DND-41 (cell line): ENCODE results near the gene EP400.
"Not testable (repeated sequence)": the region's sequence is repeated elsewhere in the genome, so short reads cannot be mapped to it uniquely, and the experiment has no call there.

ENCODE experiments used
- ATAC-seq: fragments of 200-7000 bp; cut with Tn5 transposase; 3 replicates; pipeline ENCODE4 v1.9.1; 2021; ENCODE audit warnings: low read depth; ENCODE audit not compliant: insufficient read depth
- DNase-seq: peaks from one replicate; pipeline ENCODE4 v3.0.0-alpha.2; 2020
- H2AFZ ChIP-seq: 2 replicates; pipeline ENCODE4 v1.6.0; 2012; ENCODE audit warnings: low read depth, low read length
- H3K27ac ChIP-seq: 2 replicates; pipeline ENCODE4 v1.5.1; 2012; ENCODE audit warnings: low read length, inconsistent platforms
- H3K27me3 ChIP-seq: fragments of 200-600 bp; sonication (generic); 2 replicates; pipeline ENCODE4 v1.6.0; 2012; ENCODE audit warnings: low read length, mild to moderate bottlenecking, inconsistent platforms; ENCODE audit not compliant: insufficient read depth, poor library complexity
- H3K36me3 ChIP-seq: 2 replicates; pipeline ENCODE4 v1.5.1; 2012; ENCODE audit warnings: low read length, inconsistent platforms; ENCODE audit not compliant: insufficient read depth
- H3K4me1 ChIP-seq: 2 replicates; pipeline ENCODE4 v1.5.1; 2012; ENCODE audit warnings: mild to moderate bottlenecking, low read length; ENCODE audit not compliant: insufficient read depth
- H3K4me2 ChIP-seq: 2 replicates; pipeline ENCODE4 v1.6.0; 2012; ENCODE audit warnings: mild to moderate bottlenecking, moderate library complexity, low read length, inconsistent platforms; ENCODE audit not compliant: insufficient read depth
- H3K4me3 ChIP-seq, 2 experiments: fragments of 200-600 bp in 1 of 2; shearing (Covaris generic) in 1 of 2; 2 replicates each; pipeline ENCODE4 v1.5.1; 2012 to 2016; ENCODE audit warnings: inconsistent platforms in 2 of 2, low read length in 2 of 2, mild to moderate bottlenecking in 2 of 2, low read depth in 1 of 2, moderate library complexity in 1 of 2
- H3K79me2 ChIP-seq: 2 replicates; pipeline ENCODE4 v1.6.0; 2012; ENCODE audit warnings: low read length, inconsistent platforms; ENCODE audit not compliant: insufficient read depth
- H3K9ac ChIP-seq: 2 replicates; pipeline ENCODE4 v1.6.0; 2012; ENCODE audit warnings: low read depth, mild to moderate bottlenecking, inconsistent platforms, low read length, moderate library complexity
- H3K9me3 ChIP-seq: 2 replicates; pipeline ENCODE4 v1.5.1; 2012; ENCODE audit warnings: low read length, moderate library complexity, mild to moderate bottlenecking, inconsistent platforms; ENCODE audit not compliant: insufficient read depth, severe bottlenecking
- H4K20me1 ChIP-seq: 2 replicates; pipeline ENCODE4 v1.6.0; 2012; ENCODE audit warnings: low read length; ENCODE audit not compliant: insufficient read depth
- CTCF ChIP-seq: IDR thresholded peaks from 2 replicates; pipeline ENCODE4 v1.5.1; 2012; ENCODE audit warnings: borderline replicate concordance, low read length, moderate library complexity, mild to moderate bottlenecking; ENCODE audit not compliant: poor library complexity, severe bottlenecking; ENCODE audit errors: extremely low read depth
- EZH2 ChIP-seq: IDR thresholded peaks from 3 replicates; pipeline ENCODE4 v1.6.1; 2012; ENCODE audit warnings: borderline replicate concordance, low read depth, mild to moderate bottlenecking, moderate library complexity, low read length, inconsistent platforms; ENCODE audit not compliant: severe bottlenecking

Gene EP400

GRCh38 chr12:132079695-132080094, 130.0 kb downstream of the EP400 start:
- Histone ChIP-seq H3K36me3 (peaks cover 44% of the 10 kb centered on the region), H3K4me1 (peaks cover 10% of the 10 kb centered on the region)
- DNase-seq = no peak

DNA sequence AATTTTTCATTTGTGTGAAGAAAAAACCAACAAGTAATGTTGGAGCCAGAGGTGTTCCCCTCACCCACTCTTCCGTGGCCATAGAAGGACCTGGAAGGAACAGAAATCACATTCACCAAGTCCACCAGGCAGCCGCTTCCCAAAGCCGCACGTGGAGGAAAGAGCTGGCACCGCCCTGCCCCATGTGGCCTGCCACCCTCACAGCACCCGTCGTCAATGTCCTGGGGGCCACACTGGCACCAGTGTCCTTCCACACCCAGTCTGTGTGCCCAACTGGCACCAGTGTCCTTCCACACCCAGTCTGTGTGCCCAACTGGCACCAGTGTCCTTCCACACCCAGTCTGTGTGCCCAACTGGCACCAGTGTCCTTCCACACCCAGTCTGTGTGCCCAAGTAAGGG, 130.8 kb downstream of the EP400 start:
- H3K9ac ChIP-seq, ATAC-seq, H3K9me3 ChIP-seq, H3K4me2 ChIP-seq, H3K27ac ChIP-seq, H3K4me3 ChIP-seq, DNase-seq, H2AFZ ChIP-seq, H3K27me3 ChIP-seq, H4K20me1 ChIP-seq: not testable (repeated sequence)
- H3K36me3 ChIP-seq = peaks cover 45% of the 10 kb centered on the region
- peaks cover 18% of the 10 kb centered on the region for H3K4me1 ChIP-seq
- peaks cover 17% of the 10 kb centered on the region for H3K79me2 ChIP-seq

More at GRCh38 chr12:132079695-132080094, 130.0 kb downstream of the EP400 start:
- no peak overlapping the region for H3K4me3 ChIP-seq
- H3K79me2 ChIP-seq = peaks cover 9% of the 10 kb centered on the region
- H3K27ac ChIP-seq = no peak overlapping the region
- no peak for ATAC-seq
- no peak overlapping the region for H3K9ac ChIP-seq
- TF ChIP-seq EZH2 = no peak
- no peak overlapping the region for H2AFZ ChIP-seq
- no peaks in the 10 kb centered on the region for H3K27me3 ChIP-seq
- H3K9me3 ChIP-seq = no peaks in the 10 kb centered on the region
- H3K4me2 ChIP-seq = no peak overlapping the region
- peaks cover under 1% of the 10 kb centered on the region; the same call in 1 of the 2 replicates for H4K20me1 ChIP-seq

- no peak for DNase-seq
- ATAC-seq = no peak
- no peak overlapping the region for H2AFZ ChIP-seq
- H3K9ac ChIP-seq = no peak overlapping the region
- H3K4me1 ChIP-seq = peaks cover 27% of the 10 kb centered on the region
- peaks cover 11% of the 10 kb centered on the region for H4K20me1 ChIP-seq
- no peak for TF ChIP-seq EZH2
- TF ChIP-seq CTCF = no peak
- peaks cover 26% of the 10 kb centered on the region for H3K79me2 ChIP-seq
- no peak overlapping the region for H3K4me2 ChIP-seq
- H3K4me3 ChIP-seq = no peak overlapping the region
- H3K27ac ChIP-seq = no peak overlapping the region; the same call in 1 of the 2 replicates
- H3K27me3 ChIP-seq = no peaks in the 10 kb centered on the region
- no peaks in the 10 kb centered on the region for H3K9me3 ChIP-seq
- H3K36me3 ChIP-seq = peaks cover 43% of the 10 kb centered on the region
Measured at GRCh38 chr12:132081423-132081822, 131.7 kb downstream of the EP400 start.

DNA sequence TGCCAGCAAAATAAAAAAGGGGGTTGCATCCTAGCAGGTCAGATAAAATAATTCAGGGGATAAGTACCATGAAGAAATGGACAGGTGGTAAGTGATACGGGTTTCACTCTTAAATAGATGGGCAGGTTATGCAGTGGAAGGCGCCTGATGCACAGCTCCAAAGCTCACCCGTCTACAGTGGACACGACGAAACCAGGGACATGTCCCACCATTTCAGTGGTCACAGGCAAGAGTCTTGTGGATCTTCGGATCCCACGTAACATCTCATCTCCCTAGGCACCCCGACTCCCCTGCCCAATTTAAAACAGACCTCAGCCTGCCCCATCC, 133.8 kb downstream of the EP400 start:
- Histone ChIP-seq H3K79me2 (peaks cover 43% of the 10 kb centered on the region), H3K9ac (peak overlapping the region; percentile 95), H3K4me2 (peak overlapping the region; percentile 98), H3K9me3 (no peaks in the 10 kb centered on the region), H3K4me1 (peaks cover 31% of the 10 kb centered on the region), H2AFZ (peak overlapping the region; percentile 75), H3K36me3 (peaks cover 30% of the 10 kb centered on the region), H3K4me3 (peak overlapping the region; percentile 29 to 88; a peak in 3 of 4 replicates), H3K27me3 (no peaks in the 10 kb centered on the region), H4K20me1 (peaks cover 11% of the 10 kb centered on the region), H3K27ac (peak overlapping the region; percentile 83)
- no peak for DNase-seq
- ATAC-seq = no peak; the same call in 2 of the 3 replicates
- no peak for TF ChIP-seq CTCF
- no peak for TF ChIP-seq EZH2
